Measurements from ENCODE around the gene AZU1. TPM values are rescaled to one million over a fixed set of nuclear protein-coding genes. Genes with fewer than 3 reads are reported as not detected.

Gene AZU1
- total and polyA plus RNA-seq, 8 donors, result 0.53 to 1.5 (median 0.77) TPM; not detected in 4

- intact Hi-C loops (cut with DNase I; ENCODE audit: low total_unique reads), result no loop called here
- Histone ChIP-seq H3K27me3 (no peaks in the 10 kb centered on the region), H3K4me1 (peaks cover 35 to 47% (median 43%) of the 10 kb centered on the region in 4 donors), H3K4me3 (peak overlapping the region; percentile 64 to 97 (median 74)), H3K27ac (peak overlapping the region in 4 of 5 donors; percentile 73 to 100 (median 94)), H3K36me3 (peaks cover 4 to 16% (median 12%) of the 10 kb centered on the region in 4 donors), H3K9me3 (no peaks in the 10 kb centered on the region)
- TF ChIP-seq CTCF (IDR thresholded peaks at IDR 0.05), result no peak
- no peak for TF ChIP-seq POLR2AphosphoS5 (IDR thresholded peaks at IDR 0.05)
- TF ChIP-seq EP300 (IDR thresholded peaks at IDR 0.05), result no peak
- no peak for TF ChIP-seq POLR2A (IDR thresholded peaks at IDR 0.05)
- 76 to 86% (median 80%) methylated on average over 31 to 39 of the region's 39 CpGs for WGBS, 5 donors
- no peak for DNase-seq
Measured at GRCh38 chr19:795691-796581, 31.7 kb upstream of the AZU1 start.

GRCh38 chr19:796692-797527, 30.7 kb upstream of the AZU1 start, which contains the start of gene PTBP1:
Gene PTBP1, plus strand, starts transcription at chr19:797452. Its CDS starts 46 bp downstream, at chr19:797498.
- Histone ChIP-seq H3K4me3 (peak within 1 kb of the TSS; percentile 96 to 99 (median 97)), H3K27ac (peak within 1 kb of the TSS; percentile 94 to 100 (median 96)), H3K9me3 (no peaks in the 10 kb centered on the region), H3K36me3 (peaks cover 9 to 26% (median 16%) of the 10 kb centered on the region in 4 donors), H3K27me3 (no peaks in the 10 kb centered on the region), H3K4me1 (peaks cover 45 to 53% (median 51%) of the 10 kb centered on the region in 4 donors)
- intact Hi-C loops (cut with DNase I; ENCODE audit: low total_unique reads), result no loop called here
- DNase-seq, result peak; percentile 100
- 0 to 1% (median 0%) methylated on average over 51 to 83 of the region's 83 CpGs for WGBS, 5 donors
- TF ChIP-seq POLR2AphosphoS5 (IDR thresholded peaks at IDR 0.05), result peak; percentile 70 to 97 (median 77)
- peak in 3 of 7 experiments; percentile 15 to 46 (median 25) for TF ChIP-seq CTCF (IDR thresholded peaks at IDR 0.05)
- TF ChIP-seq EP300 (IDR thresholded peaks at IDR 0.05), result no peak
- TF ChIP-seq POLR2A (IDR thresholded peaks at IDR 0.05), result no peak

GRCh38 chr19:797528-798414, 29.9 kb upstream of the AZU1 start:
- 0 to 1% (median 1%) methylated on average over 37 to 126 of the region's 129 CpGs for WGBS, 5 donors
- Histone ChIP-seq H3K36me3 (peaks cover 9 to 28% (median 18%) of the 10 kb centered on the region in 4 donors), H3K9me3 (no peaks in the 10 kb centered on the region), H3K4me1 (peaks cover 54 to 61% (median 60%) of the 10 kb centered on the region in 4 donors), H3K27ac (peak overlapping the region; percentile 94 to 100 (median 96)), H3K27me3 (no peaks in the 10 kb centered on the region), H3K4me3 (peak overlapping the region; percentile 96 to 99 (median 97))
- DNase-seq, result peak; percentile 93 to 97
- TF ChIP-seq EP300 (IDR thresholded peaks at IDR 0.05) (no peak), POLR2AphosphoS5 (IDR thresholded peaks at IDR 0.05) (peak; percentile 60 to 86 (median 78))
- intact Hi-C loops (cut with DNase I; ENCODE audit: low total_unique reads), result no loop called here

GRCh38 chr19:798415-799075, 29.1 kb upstream of the AZU1 start:
- peaks cover 61 to 69% (median 68%) of the 10 kb centered on the region in 4 donors for H3K4me1 ChIP-seq
- 0 to 2% (median 1%) methylated on average over 13 to 44 of the region's 44 CpGs for WGBS, 5 donors

More at GRCh38 chr19:798415-799075, 29.1 kb upstream of the AZU1 start:
- peak overlapping the region; percentile 94 to 100 (median 96) for H3K27ac ChIP-seq
- no peaks in the 10 kb centered on the region for H3K9me3 ChIP-seq
- TF ChIP-seq EP300 (IDR thresholded peaks at IDR 0.05) (no peak), POLR2AphosphoS5 (IDR thresholded peaks at IDR 0.05) (no peak), POLR2A (IDR thresholded peaks at IDR 0.05) (no peak), CTCF (IDR thresholded peaks at IDR 0.05) (no peak)
- intact Hi-C loops (cut with DNase I; ENCODE audit: low total_unique reads), result no loop called here
- no peaks in the 10 kb centered on the region for H3K27me3 ChIP-seq
- H3K36me3 ChIP-seq, result peaks cover 16 to 36% (median 26%) of the 10 kb centered on the region in 4 donors
- H3K4me3 ChIP-seq, result peak overlapping the region; percentile 96 to 99 (median 97)
- peak in 1 of 2 donors; percentile 56 for DNase-seq

All from stomach (tissue), 9 donors.